ENCODE measurements around the gene MAPK1IP1L. TPM values are rescaled to one million over a fixed set of nuclear protein-coding genes. Genes with fewer than 3 reads are reported as not detected.

The MAPK1IP1L gene
- total RNA-seq, 6 donors from 2014 or later: 22.0 to 81.8 (median 59.3) TPM

GRCh38 chr14:55045087-55045486 is 6.4 kb upstream of the MAPK1IP1L start:
- Histone ChIP-seq H3K9me3 (no peaks in the 10 kb centered on the region), H3K36me3 (peaks cover 0 to 13% (median 8%) of the 10 kb centered on the region in 4 donors), H3K27ac (no peak overlapping the region), H3K27me3 (no peaks in the 10 kb centered on the region), H3K4me1 (no peaks in the 10 kb centered on the region), H3K4me3 (no peak overlapping the region)
- no peak for ATAC-seq (ENCODE audit: low FRiP score in 2 of 2)
- no peak for TF ChIP-seq POLR2AphosphoS5 (IDR thresholded peaks at IDR 0.05)
- TF ChIP-seq EP300 (IDR thresholded peaks at IDR 0.05): no peak
- no peak for TF ChIP-seq POLR2A (IDR thresholded peaks at IDR 0.05)
- TF ChIP-seq CTCF (IDR thresholded peaks at IDR 0.05): no peak
- DNase-seq: no peak

- Histone ChIP-seq H3K27ac (no peak overlapping the region), H3K4me1 (peaks cover 4 to 9% (median 6%) of the 10 kb centered on the region in 4 donors), H3K4me3 (no peak overlapping the region), H3K9me3 (no peaks in the 10 kb centered on the region), H3K36me3 (peaks cover 0 to 13% (median 8%) of the 10 kb centered on the region in 4 donors), H3K27me3 (no peaks in the 10 kb centered on the region)
- no peak for TF ChIP-seq CTCF (IDR thresholded peaks at IDR 0.05)
- TF ChIP-seq POLR2AphosphoS5 (IDR thresholded peaks at IDR 0.05): no peak
- TF ChIP-seq POLR2A (IDR thresholded peaks at IDR 0.05): no peak
- TF ChIP-seq EP300 (IDR thresholded peaks at IDR 0.05): no peak
- no peak for DNase-seq
- no peak for ATAC-seq (ENCODE audit: low FRiP score in 2 of 2)
- 85 to 90% methylated on average over 5 of the region's 5 CpGs for WGBS, 2 donors
Observed at GRCh38 chr14:55047301-55048053, 4.0 kb upstream of the MAPK1IP1L start.

- TF ChIP-seq POLR2A (IDR thresholded peaks at IDR 0.05): no peak
- TF ChIP-seq CTCF (IDR thresholded peaks at IDR 0.05): no peak
- no peak for TF ChIP-seq POLR2AphosphoS5 (IDR thresholded peaks at IDR 0.05)
- no peak for TF ChIP-seq EP300 (IDR thresholded peaks at IDR 0.05)
Observed at GRCh38 chr14:55048900-55049436, 2.5 kb upstream of the MAPK1IP1L start.

GRCh38 chr14:55051165-55051422 is 353 bp upstream of the MAPK1IP1L start:
- Histone ChIP-seq H3K27me3 (no peaks in the 10 kb centered on the region), H3K9me3 (no peaks in the 10 kb centered on the region), H3K4me3 (peak overlapping the region in 3 of 4 donors; percentile 63 to 92 (median 79)), H3K36me3 (peaks cover 0 to 9% (median 0%) of the 10 kb centered on the region in 4 donors), H3K27ac (peak overlapping the region; percentile 97 to 100 (median 100)), H3K4me1 (peaks cover 31 to 40% (median 33%) of the 10 kb centered on the region in 4 donors)
- ATAC-seq (ENCODE audit: low FRiP score in 2 of 2): no peak
- TF ChIP-seq CTCF (IDR thresholded peaks at IDR 0.05) (no peak), POLR2AphosphoS5 (IDR thresholded peaks at IDR 0.05) (no peak), EP300 (IDR thresholded peaks at IDR 0.05) (no peak), POLR2A (IDR thresholded peaks at IDR 0.05) (no peak)
- DNase-seq: no peak
- 0 to 1% methylated on average over 8 to 10 of the region's 10 CpGs for WGBS, 2 donors

More at GRCh38 chr14:55048900-55049436, 2.5 kb upstream of the MAPK1IP1L start:
- WGBS, 2 donors: 90 to 92% methylated on average over 2 of the region's 2 CpGs
- Histone ChIP-seq H3K27me3 (no peaks in the 10 kb centered on the region), H3K4me3 (no peak overlapping the region), H3K9me3 (no peaks in the 10 kb centered on the region), H3K27ac (no peak overlapping the region), H3K36me3 (peaks cover 0 to 2% (median 1%) of the 10 kb centered on the region in 4 donors), H3K4me1 (peaks cover 17 to 23% (median 19%) of the 10 kb centered on the region in 4 donors)
- ATAC-seq (ENCODE audit: low FRiP score in 2 of 2) (no peak), DNase-seq (no peak)
